GM12874 (cell line): ENCODE measurements around the gene STAC.

Source experiments
- TF ChIP-seq, protein P1 (sequence below): IDR thresholded peaks from 2 replicates; pipeline ENCODE4 v1.5.1; 2011; ENCODE audit warnings: low read depth, mild to moderate bottlenecking, control low read depth, low read length, moderate library complexity; ENCODE audit not compliant: insufficient read depth

The STAC gene

DNA sequence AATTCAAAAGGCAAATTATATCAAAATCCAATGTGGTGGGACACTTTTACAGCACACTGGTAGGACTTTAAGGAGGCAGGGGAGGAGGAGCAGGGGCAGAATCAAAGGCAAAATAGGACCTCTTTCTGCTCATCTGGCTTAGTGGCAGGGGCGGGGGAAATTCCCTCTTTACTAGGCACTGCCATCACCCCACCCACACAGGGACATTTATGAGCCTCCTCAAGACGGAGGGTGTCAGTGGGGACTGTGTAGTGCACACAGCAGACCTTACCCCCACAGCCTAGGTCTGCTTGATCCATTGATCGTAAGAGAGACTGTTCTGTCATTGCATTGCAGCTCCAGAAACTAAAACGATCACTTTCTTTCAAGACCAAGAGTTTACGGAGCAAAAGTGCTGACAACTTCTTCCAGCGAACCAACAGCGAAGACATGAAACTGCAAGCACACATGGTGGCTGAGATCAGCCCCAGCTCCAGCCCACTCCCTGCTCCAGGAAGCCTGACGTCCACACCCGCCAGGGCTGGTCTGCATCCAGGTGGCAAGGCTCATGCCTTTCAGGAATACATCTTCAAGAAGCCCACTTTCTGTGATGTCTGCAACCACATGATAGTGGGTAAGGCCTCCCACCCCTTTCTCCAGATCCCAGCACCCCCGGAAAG is 62.9 kb downstream of the STAC start:
- TF ChIP-seq, protein P1, sequence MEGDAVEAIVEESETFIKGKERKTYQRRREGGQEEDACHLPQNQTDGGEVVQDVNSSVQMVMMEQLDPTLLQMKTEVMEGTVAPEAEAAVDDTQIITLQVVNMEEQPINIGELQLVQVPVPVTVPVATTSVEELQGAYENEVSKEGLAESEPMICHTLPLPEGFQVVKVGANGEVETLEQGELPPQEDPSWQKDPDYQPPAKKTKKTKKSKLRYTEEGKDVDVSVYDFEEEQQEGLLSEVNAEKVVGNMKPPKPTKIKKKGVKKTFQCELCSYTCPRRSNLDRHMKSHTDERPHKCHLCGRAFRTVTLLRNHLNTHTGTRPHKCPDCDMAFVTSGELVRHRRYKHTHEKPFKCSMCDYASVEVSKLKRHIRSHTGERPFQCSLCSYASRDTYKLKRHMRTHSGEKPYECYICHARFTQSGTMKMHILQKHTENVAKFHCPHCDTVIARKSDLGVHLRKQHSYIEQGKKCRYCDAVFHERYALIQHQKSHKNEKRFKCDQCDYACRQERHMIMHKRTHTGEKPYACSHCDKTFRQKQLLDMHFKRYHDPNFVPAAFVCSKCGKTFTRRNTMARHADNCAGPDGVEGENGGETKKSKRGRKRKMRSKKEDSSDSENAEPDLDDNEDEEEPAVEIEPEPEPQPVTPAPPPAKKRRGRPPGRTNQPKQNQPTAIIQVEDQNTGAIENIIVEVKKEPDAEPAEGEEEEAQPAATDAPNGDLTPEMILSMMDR, result no peak

DNA sequence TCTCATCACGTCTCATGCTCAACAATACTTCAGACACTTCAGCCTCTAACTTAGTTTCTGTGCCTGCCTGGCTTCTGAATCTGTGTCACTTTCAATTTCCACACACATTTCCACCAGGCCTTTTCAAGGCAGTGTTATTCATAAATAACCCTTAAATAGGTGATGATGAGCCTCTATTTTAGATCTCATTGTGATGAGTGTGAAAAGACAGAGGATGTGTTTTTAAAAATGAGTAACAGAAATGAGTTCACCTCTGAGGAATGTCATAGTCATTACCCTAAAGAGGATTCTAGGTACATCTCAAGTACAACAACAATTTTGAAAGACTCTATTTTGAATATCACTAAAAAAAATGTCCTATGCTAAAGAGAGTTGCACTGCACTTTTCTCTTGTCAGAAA is 64.6 kb downstream of the STAC start:
- TF ChIP-seq, protein P1, result no peak

DNA sequence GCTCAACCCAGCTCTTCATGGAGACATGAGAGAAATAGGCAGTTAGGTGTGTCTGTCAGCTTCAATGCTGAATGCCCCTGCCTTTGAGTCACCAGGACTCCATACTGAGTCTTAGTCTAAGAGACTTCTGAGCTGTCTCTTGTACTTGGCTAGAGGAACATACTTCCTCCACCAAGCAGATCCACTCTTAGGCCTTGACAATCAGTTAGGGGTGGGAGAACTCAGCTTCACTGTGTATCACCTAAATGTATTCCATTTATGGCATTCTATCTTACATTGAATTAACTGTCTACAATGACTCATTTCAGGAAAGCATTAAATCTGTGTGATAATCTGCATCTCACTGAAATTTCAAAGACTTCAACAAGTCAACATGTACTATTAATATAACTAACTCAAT is 66.0 kb downstream of the STAC start:
- TF ChIP-seq, protein P1, result no peak

DNA sequence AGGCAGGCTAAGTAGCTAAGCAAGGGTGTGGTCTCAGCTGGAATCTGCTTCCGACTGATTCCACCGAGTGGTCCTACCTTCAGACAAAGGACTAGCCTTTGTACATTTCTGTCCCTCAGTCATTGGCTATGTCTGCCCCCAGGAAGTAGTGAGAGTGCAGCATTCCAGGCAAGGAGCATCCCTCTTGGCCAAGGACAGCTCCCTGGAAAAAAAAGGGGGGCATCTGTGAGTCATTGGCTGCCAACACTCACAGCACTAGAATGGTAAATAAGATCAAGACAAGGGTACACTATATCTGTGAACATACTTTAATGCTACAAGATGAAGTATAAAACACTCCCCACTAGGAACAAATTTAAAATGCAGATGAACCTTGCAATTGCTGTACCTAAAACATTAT is 66.8 kb downstream of the STAC start:
- TF ChIP-seq, protein P1, result no peak

DNA sequence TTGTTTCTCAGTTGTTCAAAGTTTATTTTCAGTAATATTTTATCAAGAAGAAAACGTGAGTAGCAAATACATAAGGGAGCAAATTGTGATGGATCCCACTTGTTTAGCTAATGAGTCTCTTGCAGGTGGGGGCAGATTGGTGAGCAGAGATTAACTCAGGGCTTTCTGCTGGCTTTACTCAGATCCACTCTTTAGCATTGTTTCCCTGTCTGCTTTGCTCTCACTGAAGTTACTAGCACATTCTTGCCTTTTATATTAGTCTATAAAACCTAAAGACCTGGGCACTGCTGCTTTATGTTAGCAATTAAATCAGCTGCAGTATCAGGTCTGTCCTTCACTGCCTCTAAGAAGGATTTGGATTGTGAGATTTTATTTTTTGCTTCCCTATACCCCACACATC is 71.5 kb downstream of the STAC start:
- TF ChIP-seq, protein P1, result no peak

DNA sequence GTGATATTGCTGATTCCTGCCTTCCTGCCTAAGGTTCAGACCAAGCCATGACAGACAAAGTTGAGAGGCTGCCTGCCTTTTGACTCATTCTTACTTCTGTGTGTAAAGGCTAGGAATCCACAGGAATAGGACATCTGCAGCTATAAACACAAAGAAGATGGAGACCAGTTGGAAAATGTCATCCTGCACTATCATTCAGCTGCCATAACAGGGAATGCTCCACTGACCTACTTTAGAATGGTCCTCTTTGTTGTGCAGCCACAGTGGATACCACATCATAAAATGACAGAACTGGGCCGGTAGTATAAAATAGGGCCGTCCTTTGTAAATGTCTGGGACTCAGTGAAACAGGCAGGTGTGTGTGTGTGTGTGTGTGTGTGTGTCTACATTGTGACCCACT is 75.1 kb downstream of the STAC start:
- TF ChIP-seq, protein P1, result no peak

DNA sequence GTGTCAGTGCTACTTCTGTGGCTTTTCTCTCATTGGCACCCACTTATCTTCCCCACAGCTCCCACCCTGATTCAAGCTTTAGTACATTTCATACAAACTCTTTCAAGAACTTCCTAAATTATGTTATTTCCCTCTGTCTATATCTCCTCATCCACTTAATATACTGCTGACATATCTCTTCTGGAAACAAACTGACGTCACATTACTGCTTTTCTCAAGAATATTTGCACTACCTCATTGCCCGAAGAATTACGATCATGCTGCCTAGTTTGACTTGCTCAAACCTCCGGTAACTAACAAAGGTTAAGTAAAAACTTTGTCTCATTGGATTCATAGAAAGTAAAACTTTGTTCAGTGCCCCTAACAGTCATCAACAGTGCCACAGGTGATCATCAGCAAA is 76.5 kb downstream of the STAC start:
- TF ChIP-seq, protein P1, result no peak

DNA sequence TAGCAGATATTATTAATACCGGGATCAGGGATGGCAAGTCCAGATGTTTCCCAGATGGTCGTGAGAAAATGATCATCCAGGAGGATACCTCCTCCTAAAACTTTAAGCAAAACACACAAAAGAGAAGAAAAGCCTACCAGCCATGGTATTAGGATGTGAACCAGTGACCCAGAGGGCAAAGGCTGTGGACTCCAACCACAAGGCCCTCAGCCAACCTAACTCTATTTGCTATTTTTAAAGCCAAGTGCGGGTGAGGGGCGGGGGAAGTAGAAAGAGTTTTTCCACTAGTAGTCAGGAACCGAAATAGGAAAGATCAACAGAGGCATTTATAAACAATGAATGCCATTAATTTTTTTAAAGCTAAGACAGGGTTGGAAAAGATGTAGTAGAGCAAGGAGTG is 77.4 kb downstream of the STAC start:
- TF ChIP-seq, protein P1, result no peak
